Parathyroid adenoma (tissue), 2 donors: Measurements from ENCODE around the gene CBX1.
A peak's percentile ranks its signal among the peaks of the same experiment; 100 is the strongest.

Source experiments
- H2AFZ ChIP-seq: fragments of 300-600 bp; sonication (generic); one replicate; pipeline ENCODE4 v1.7.0; 2017; ENCODE audit warnings: antibody characterized with exemption, mild to moderate bottlenecking
- H3K27ac ChIP-seq: fragments of 300-600 bp; sonication (generic); one replicate; pipeline ENCODE4 v1.7.0; 2017
- H3K27me3 ChIP-seq: fragments of 300-600 bp; sonication (generic); one replicate; pipeline ENCODE4 v1.7.0; 2017; ENCODE audit warnings: low read length; ENCODE audit not compliant: control insufficient read depth, insufficient read depth
- H3K36me3 ChIP-seq: fragments of 300-600 bp; sonication (generic); one replicate; pipeline ENCODE4 v1.7.0; 2017; ENCODE audit warnings: low read length; ENCODE audit not compliant: control insufficient read depth, insufficient read depth
- H3K4me1 ChIP-seq: fragments of 300-600 bp; sonication (generic); one replicate; pipeline ENCODE4 v1.7.0; 2017; ENCODE audit warnings: control low read depth
- H3K4me2 ChIP-seq: fragments of 300-600 bp; sonication (generic); one replicate; pipeline ENCODE4 v1.7.0; 2017; ENCODE audit warnings: low read length
- H3K4me3 ChIP-seq: fragments of 300-600 bp; sonication (generic); one replicate; pipeline ENCODE4 v1.7.0; 2017; ENCODE audit warnings: low read depth, low read length
- H3K79me2 ChIP-seq: fragments of 300-600 bp; sonication (generic); one replicate; pipeline ENCODE4 v1.7.0; 2017; ENCODE audit warnings: control low read depth
- H3K9ac ChIP-seq: fragments of 300-600 bp; sonication (generic); one replicate; pipeline ENCODE4 v1.7.0; 2017; ENCODE audit warnings: mild to moderate bottlenecking
- H3K9me3 ChIP-seq: fragments of 300-600 bp; sonication (generic); one replicate; pipeline ENCODE4 v1.7.0; 2017; ENCODE audit warnings: low read length; ENCODE audit not compliant: control insufficient read depth
- CTCF ChIP-seq: fragments of 300-600 bp; sonication (generic); IDR thresholded peaks from one replicate; pipeline ENCODE4 v1.7.0; 2017; ENCODE audit warnings: antibody characterized with exemption, mild to moderate bottlenecking
- donor health status: primary hyperparathyroidism.

Gene CBX1

GRCh38 chr17:48101012-48101720 is at the start of gene CBX1:
Gene CBX1 (minus strand): TSS chr17:48101478. CDS start chr17:48077004, 24,474 bp downstream.
- peak within 1 kb of the TSS; percentile 93 for H3K4me3 ChIP-seq
- H3K36me3 ChIP-seq = no peaks in the 10 kb centered on the region
- peak within 1 kb of the TSS; percentile 74 for H3K27ac ChIP-seq
- no peaks in the 10 kb centered on the region for H3K27me3 ChIP-seq
- peak within 1 kb of the TSS; percentile 98 for H2AFZ ChIP-seq
- no peak for TF ChIP-seq CTCF
- no peaks in the 10 kb centered on the region for H3K4me1 ChIP-seq
- H3K79me2 ChIP-seq = peaks cover 17% of the 10 kb centered on the region
- H3K9me3 ChIP-seq = no peaks in the 10 kb centered on the region
- peak within 1 kb of the TSS; percentile 98 for H3K4me2 ChIP-seq
- peak within 1 kb of the TSS; percentile 54 for H3K9ac ChIP-seq

GRCh38 chr17:48150597-48151001 is 49.3 kb upstream of the CBX1 start:
- no peak for TF ChIP-seq CTCF
- Histone ChIP-seq H3K9ac (no peak overlapping the region), H3K79me2 (no peaks in the 10 kb centered on the region), H3K9me3 (no peaks in the 10 kb centered on the region), H3K4me3 (no peak overlapping the region), H3K4me2 (no peak overlapping the region), H3K4me1 (no peaks in the 10 kb centered on the region), H2AFZ (no peak overlapping the region), H3K27me3 (no peaks in the 10 kb centered on the region), H3K36me3 (no peaks in the 10 kb centered on the region), H3K27ac (no peak overlapping the region)

- no peaks in the 10 kb centered on the region for H3K4me1 ChIP-seq
- no peaks in the 10 kb centered on the region for H3K36me3 ChIP-seq
- H2AFZ ChIP-seq = no peak overlapping the region
- H3K9ac ChIP-seq = no peak overlapping the region
- no peak overlapping the region for H3K27ac ChIP-seq
- no peaks in the 10 kb centered on the region for H3K9me3 ChIP-seq
- TF ChIP-seq CTCF = no peak
- H3K4me3 ChIP-seq = no peak overlapping the region
- H3K79me2 ChIP-seq = no peaks in the 10 kb centered on the region
- H3K4me2 ChIP-seq = no peak overlapping the region
- H3K27me3 ChIP-seq = no peaks in the 10 kb centered on the region
Measured at GRCh38 chr17:48149787-48150463, 48.6 kb upstream of the CBX1 start.

- Histone ChIP-seq H3K79me2 (no peaks in the 10 kb centered on the region), H3K4me2 (no peak overlapping the region), H2AFZ (no peak overlapping the region), H3K4me1 (no peaks in the 10 kb centered on the region), H3K9me3 (no peaks in the 10 kb centered on the region), H3K4me3 (no peak overlapping the region), H3K27me3 (no peaks in the 10 kb centered on the region), H3K27ac (no peak overlapping the region), H3K9ac (no peak overlapping the region), H3K36me3 (no peaks in the 10 kb centered on the region)
- TF ChIP-seq CTCF = no peak
Measured at GRCh38 chr17:48148854-48149786, 47.8 kb upstream of the CBX1 start.
